RCC 7860 (cell line): ENCODE measurements around the gene SCGB1C1.

Source experiments
- DNase-seq: peaks from one replicate; pipeline ENCODE4 v3.0.0-alpha.2; 2015; ENCODE audit warnings: low spot score
- FAIRE-seq: peaks from 2 replicates; lab custom pipeline; 2012; peaks lifted over from hg19 to GRCh38; lab: Jason Lieb, UNC

SCGB1C1 gene

GRCh38 chr11:204587-205109 is 11.8 kb downstream of the SCGB1C1 start:
- DNase-seq (no peak), FAIRE-seq (no peak)

- no peak for DNase-seq
Observed at GRCh38 chr11:205221-206001, 12.5 kb downstream of the SCGB1C1 start.

GRCh38 chr11:206002-206384 is 13.1 kb downstream of the SCGB1C1 start:
- no peak for DNase-seq
- FAIRE-seq = no peak

More at GRCh38 chr11:205221-206001, 12.5 kb downstream of the SCGB1C1 start:
- no peak for FAIRE-seq

GRCh38 chr11:206526-207207 is 13.8 kb downstream of the SCGB1C1 start:
- DNase-seq = no peak
- no peak for FAIRE-seq

GRCh38 chr11:207208-207862 is 14.5 kb downstream of the SCGB1C1 start, which contains the start of the genes BET1L and RIC8A:
BET1L (minus strand) TSS chr11:207399; CDS start chr11:207321, 78 bp downstream.
RIC8A (plus strand) TSS chr11:207708; CDS start chr11:208855, 1,147 bp downstream.
- DNase-seq (peak; percentile 93), FAIRE-seq (peak; percentile 83)

- FAIRE-seq = no peak
- DNase-seq = peak; percentile 13
Observed at GRCh38 chr11:207863-208180, 14.9 kb downstream of the SCGB1C1 start.

GRCh38 chr11:208181-208916 is 15.5 kb downstream of the SCGB1C1 start:
- DNase-seq (peak; percentile 44), FAIRE-seq (no peak)

- FAIRE-seq (no peak), DNase-seq (no peak)
Observed at GRCh38 chr11:208917-209260, 16.0 kb downstream of the SCGB1C1 start.

- DNase-seq = no peak
- FAIRE-seq = no peak
Observed at GRCh38 chr11:209275-210121, 16.6 kb downstream of the SCGB1C1 start.

- DNase-seq (peak; percentile 68), FAIRE-seq (no peak)
Observed at GRCh38 chr11:210122-210802, 17.4 kb downstream of the SCGB1C1 start.

GRCh38 chr11:210803-211180 is 17.9 kb downstream of the SCGB1C1 start:
- DNase-seq (no peak), FAIRE-seq (no peak)

GRCh38 chr11:211295-211694 is 18.4 kb downstream of the SCGB1C1 start:
- FAIRE-seq (no peak), DNase-seq (no peak)

GRCh38 chr11:211741-212140 is 18.9 kb downstream of the SCGB1C1 start:
- FAIRE-seq (no peak), DNase-seq (no peak)

GRCh38 chr11:212150-213100 is 19.5 kb downstream of the SCGB1C1 start:
- FAIRE-seq (no peak), DNase-seq (no peak)

GRCh38 chr11:213111-213510 is 20.2 kb downstream of the SCGB1C1 start:
- DNase-seq = no peak
- no peak for FAIRE-seq

- DNase-seq (no peak), FAIRE-seq (no peak)
Observed at GRCh38 chr11:214083-214482, 21.2 kb downstream of the SCGB1C1 start.

GRCh38 chr11:215581-216037 is 22.7 kb downstream of the SCGB1C1 start:
- DNase-seq (no peak), FAIRE-seq (no peak)
